GM12874 (cell line): Measurements from ENCODE around the gene MILR1.

Source experiments
- TF ChIP-seq, protein P1 (sequence below): IDR thresholded peaks from 2 replicates; pipeline ENCODE4 v1.5.1; 2011; ENCODE audit warnings: low read depth, mild to moderate bottlenecking, control low read depth, low read length, moderate library complexity; ENCODE audit not compliant: insufficient read depth

MILR1 gene

DNA sequence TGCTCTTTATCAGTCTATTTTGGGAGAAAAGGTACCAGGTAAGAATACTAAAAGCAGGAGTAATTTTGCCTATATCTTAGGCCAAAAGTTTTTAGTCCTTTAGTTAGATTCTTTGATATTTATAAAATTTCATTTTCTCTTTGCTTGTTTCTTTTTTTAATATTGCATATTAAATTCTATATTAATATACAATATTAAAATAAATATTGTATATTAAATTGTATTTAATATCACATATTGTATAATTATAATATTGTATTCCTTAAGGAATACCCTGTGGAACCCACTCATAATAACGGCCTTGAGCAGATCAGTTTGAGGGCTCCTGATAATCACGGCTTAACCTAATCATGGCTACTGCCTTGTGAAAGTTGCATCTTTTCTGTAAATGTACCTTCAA, 59.8 kb downstream of the MILR1 start:
- TF ChIP-seq, protein P1, sequence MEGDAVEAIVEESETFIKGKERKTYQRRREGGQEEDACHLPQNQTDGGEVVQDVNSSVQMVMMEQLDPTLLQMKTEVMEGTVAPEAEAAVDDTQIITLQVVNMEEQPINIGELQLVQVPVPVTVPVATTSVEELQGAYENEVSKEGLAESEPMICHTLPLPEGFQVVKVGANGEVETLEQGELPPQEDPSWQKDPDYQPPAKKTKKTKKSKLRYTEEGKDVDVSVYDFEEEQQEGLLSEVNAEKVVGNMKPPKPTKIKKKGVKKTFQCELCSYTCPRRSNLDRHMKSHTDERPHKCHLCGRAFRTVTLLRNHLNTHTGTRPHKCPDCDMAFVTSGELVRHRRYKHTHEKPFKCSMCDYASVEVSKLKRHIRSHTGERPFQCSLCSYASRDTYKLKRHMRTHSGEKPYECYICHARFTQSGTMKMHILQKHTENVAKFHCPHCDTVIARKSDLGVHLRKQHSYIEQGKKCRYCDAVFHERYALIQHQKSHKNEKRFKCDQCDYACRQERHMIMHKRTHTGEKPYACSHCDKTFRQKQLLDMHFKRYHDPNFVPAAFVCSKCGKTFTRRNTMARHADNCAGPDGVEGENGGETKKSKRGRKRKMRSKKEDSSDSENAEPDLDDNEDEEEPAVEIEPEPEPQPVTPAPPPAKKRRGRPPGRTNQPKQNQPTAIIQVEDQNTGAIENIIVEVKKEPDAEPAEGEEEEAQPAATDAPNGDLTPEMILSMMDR, result no peak

DNA sequence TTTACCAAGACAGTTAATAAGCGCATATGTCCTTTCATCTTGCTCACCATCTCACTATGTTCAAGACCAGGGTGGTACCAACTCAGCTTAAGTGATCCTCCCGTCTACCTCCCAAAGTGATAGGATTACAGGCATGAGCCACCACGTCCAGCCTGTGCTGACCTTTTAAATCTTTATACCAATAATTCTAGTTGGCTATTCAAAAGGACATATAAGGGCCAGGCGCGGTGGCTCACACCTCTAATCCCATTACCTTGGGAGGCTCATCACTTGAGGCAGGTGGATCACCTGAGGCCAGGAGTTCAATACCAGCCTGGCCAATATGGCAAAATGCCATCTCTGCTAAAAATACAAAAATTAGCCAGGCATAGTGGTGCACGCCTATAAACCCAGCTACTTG, 60.3 kb downstream of the MILR1 start:
- TF ChIP-seq, protein P1, result no peak

DNA sequence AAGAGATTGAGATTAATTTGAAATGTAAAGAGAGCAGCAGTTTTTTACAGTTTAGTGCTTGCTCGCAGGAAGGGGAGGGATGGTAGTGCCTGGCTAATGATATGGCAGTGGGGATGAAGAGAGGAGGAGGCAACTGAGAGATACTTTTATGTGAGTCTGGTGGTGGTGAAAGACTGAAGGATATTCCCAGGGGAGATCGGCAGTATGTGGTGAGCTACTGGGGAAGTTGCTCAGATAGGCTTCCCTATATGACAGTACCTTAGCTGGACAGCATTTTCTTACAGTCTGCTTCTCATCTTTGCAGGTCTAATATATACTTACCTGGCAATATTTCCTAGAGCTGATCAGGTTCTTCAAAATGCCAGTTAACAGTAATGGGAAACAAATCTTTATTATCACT, 66.5 kb downstream of the MILR1 start:
- TF ChIP-seq, protein P1, result no peak

DNA sequence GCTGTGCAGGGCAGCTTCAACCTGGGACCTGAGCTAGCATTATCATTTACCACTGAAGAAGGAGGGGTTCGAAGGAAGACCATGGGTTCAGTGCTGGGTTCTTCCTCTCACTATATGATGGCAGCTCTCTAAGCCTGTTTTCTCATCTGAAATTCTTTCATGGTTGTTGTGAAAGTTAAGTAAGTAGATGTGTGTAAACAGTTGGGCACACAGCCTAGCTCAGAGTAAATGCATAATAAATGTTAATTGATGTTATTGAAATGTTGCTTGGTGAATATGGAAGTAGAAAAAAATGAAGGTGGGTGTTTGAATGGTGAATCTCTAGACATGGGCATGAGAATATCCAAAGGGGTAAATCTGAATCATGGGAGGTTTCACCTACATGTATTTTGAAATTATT, 66.9 kb downstream of the MILR1 start:
- TF ChIP-seq, protein P1, result no peak
